HG03378 (cell line): Measurements from ENCODE around the gene SAMD4A.
"Not testable (repeated sequence)": the region's sequence is repeated elsewhere in the genome, so short reads cannot be mapped to it uniquely, and the experiment has no call there.

Experiments
- ATAC-seq: cut with Tn5 transposase; IDR thresholded peaks from one replicate; pipeline ENCODE4 v1.9.1; 2021; ENCODE audit warnings: mild to moderate bottlenecking, moderate library complexity; ENCODE audit not compliant: unreplicated experiment

The SAMD4A gene

DNA sequence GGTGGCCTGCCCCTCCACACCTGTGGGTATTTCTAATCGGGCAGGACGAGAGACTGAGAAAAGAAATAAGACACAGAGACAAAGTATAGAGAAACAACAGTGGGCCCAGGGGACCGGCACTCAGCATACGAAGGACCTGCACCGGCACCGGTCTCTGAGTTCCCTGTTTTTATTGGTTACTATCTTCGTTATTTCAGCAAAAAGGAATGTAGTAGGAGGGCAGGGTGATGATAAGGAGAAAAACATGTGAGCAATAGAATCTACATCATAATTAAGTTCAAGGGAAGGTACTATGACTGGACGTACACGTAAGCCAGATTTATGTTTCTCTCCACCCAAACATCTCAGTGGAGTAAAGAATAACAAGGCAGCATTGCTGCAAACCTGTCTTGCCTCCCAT is 185.7 kb downstream of the SAMD4A start:
- not testable (repeated sequence) for ATAC-seq

GRCh38 chr14:54753396-54753795 is 186.5 kb downstream of the SAMD4A start:
- ATAC-seq = not testable (repeated sequence)

GRCh38 chr14:54754116-54754622 is 187.2 kb downstream of the SAMD4A start:
- ATAC-seq = no peak

DNA sequence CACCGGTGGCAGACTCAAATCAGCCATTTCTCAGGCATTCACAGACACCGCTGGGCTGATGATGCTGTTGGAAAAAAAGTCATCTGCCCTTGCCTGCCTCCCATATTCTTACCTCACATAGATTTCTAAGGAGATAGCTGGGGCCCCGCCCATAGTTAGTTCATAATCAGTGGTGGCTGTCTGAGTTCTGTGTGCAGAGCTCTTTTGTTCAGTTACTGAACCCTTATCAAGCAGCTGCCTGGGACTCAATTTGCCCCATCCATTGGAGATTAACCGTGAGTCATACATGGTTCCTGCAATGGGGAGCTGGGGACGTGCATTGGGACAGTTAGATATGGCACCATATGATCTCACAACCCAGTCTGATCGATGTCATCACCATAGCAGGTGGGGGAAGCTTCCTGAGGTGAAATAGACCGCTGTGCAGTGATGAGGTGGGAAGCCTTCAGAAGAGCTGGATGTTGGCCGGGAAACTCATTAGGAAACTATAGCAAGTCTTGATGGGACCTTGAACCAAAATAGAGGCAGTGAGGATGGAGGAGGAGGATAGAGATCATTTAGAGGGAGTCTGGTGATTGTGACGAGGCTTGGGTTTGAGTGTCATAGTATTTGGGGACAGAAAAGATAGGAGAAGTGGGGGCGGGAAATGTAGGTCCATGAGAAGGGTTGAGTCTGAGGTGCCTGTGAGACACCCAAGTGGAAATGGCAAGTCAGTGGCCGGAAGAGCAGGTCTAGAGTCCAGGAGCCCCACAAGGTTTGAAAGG is 187.9 kb downstream of the SAMD4A start:
- ATAC-seq = no peak

- ATAC-seq = no peak
These were observed 189.9 kb downstream of the SAMD4A start for GRCh38 chr14:54756656-54757392.

DNA sequence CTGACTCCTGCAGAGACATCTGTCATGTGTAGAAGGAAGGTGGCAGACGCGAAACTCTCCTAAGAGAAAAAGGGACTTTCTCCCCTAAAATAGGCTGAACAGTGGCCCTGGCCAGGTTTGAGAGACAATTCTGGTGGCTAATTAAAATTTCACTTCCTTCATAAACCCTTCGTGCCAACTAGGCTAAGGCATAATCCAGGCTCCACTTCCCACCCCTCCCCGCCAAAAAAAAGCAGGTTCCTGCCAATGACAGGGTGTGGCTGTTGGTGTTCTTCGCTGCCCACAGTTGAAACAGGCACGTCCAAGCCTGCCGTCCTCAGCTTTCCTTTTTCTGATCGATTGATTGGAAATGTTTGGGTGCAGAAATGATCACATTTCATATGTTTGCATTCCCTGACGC is 191.1 kb downstream of the SAMD4A start:
- ATAC-seq = no peak

DNA sequence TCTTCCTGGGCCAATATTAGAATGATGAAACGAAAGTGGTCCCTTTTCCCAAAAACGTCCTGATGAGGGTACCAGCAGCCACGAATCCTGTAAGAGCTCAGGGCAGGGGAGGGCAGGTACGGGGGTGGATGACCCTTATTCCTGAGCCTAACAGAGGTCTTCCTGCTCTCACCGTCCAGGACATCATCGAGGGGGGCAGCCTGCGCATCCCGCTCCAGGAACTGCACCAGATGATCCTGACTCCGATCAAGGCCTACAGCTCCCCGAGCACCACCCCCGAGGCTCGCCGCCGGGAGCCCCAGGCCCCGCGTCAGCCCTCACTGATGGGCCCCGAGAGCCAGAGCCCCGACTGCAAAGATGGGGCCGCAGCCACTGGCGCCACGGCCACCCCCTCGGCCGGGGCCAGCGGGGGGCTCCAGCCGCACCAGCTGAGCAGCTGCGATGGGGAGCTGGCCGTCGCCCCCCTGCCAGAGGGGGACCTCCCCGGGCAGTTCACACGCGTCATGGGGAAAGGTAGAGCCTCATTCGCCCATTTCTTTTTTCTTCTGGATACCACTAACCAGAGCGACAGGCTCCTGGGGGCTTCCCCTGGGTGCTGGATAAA is 193.2 kb downstream of the SAMD4A start:
- ATAC-seq = no peak

- no peak for ATAC-seq
These were observed 194.1 kb downstream of the SAMD4A start for GRCh38 chr14:54760866-54761575.

DNA sequence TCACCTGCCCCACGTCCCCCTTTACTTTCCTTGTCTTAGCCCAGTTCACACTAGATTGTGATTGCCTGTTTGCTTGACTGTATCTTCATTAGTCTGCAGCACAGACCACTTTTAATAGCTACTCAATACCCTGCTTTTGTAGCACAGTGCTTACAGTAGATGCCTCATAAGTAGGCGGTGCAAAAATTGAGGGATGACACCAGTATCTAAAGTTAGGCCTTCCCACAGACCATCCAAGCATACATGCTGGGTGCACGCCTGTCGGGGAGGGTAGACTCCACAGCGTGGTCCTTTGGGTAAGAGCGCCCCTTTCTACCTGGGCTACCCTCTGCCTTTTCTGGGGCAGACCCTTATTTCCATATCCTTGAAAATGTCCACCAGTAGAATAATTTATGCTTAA is 194.9 kb downstream of the SAMD4A start:
- ATAC-seq = no peak

GRCh38 chr14:54762296-54762695 is 195.4 kb downstream of the SAMD4A start:
- ATAC-seq = no peak

GRCh38 chr14:54763761-54764160 is 196.8 kb downstream of the SAMD4A start:
- ATAC-seq = no peak

GRCh38 chr14:54766276-54767138 is 199.6 kb downstream of the SAMD4A start:
- no peak for ATAC-seq

- ATAC-seq = no peak
These were observed 200.2 kb downstream of the SAMD4A start for GRCh38 chr14:54767139-54767431.

- no peak for ATAC-seq
These were observed 200.5 kb downstream of the SAMD4A start for GRCh38 chr14:54767450-54767849.

- ATAC-seq = no peak
These were observed 201.7 kb downstream of the SAMD4A start for GRCh38 chr14:54768501-54769129.

- ATAC-seq = no peak
These were observed 203.3 kb downstream of the SAMD4A start for GRCh38 chr14:54769951-54770863.

GRCh38 chr14:54771411-54772027 is 204.6 kb downstream of the SAMD4A start:
- no peak for ATAC-seq

DNA sequence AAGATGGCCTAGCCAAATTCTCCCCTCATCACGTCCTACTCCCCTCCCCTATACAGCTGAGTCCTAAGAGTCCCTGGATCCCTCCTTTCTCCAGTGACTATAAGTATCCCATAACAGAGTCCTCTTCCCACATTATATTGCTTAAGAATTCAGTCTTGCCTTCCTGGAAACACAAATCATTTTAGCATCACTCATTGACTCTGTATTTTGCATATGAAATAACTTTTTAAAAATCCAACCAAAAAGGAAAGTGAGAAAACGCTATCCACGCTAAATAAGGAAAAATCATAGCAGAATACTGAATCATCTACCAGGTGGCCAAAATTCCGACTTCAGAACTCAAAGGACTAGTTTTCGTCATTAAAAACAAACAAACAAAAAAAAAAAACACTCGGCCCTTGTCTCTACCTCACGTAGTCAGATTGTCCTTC is 205.5 kb downstream of the SAMD4A start:
- ATAC-seq = no peak
